ENCODE data around the gene ALG12. TPM values are rescaled to one million over a fixed set of nuclear protein-coding genes. Genes with fewer than 3 reads are reported as not detected.

Gene ALG12
- total RNA-seq, 1 donor from 2014 or later, result 17.0 TPM

DNA sequence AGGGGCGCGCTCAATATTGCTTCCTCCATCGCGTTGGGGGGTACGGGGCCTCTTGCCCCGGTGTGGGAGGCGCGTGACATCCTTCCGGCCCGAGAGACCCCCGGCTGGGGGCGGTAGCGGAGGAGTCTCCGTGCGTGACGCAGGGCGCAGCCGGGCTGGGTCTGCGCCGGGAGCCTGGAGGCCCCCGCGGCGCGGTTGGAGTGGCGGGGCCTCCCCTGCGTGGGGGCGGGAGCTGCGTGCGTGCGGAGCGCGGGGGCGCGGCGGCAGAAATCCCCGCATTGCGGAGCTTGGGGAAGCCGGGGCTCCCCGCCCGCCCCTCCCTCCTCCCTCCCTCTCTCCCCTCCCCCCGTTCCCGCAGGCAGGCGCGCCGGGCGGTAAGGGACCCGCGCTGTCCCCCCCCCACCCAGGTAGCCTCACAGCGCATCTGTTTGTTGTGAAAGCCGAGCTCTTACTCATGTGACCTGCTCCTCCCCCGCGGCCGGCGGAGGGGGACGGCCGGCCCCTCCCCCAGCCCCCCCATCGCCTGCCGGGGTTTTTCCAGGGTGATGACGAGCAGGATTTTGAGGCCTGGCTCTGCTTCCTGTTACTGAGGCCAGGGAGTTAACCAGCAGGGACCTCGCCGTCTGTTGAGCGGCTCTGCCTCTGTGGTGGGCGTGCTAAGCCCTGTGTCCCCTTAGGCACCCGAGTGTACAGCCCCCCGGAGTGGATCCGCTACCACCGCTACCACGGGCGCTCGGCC, 43.9 kb upstream of the ALG12 start:
- peak; percentile 91 for DNase-seq
- Histone ChIP-seq H3K36me3 (peaks cover 31% of the 10 kb centered on the region), H3K9me3 (replicated peaks) (no peaks in the 10 kb centered on the region), H3K4me3 (peak overlapping the region; percentile 96), H3K4me1 (peaks cover 78% of the 10 kb centered on the region), H3K27ac (replicated peaks) (peak overlapping the region; percentile 99), H3K27me3 (ENCODE audit: low read depth) (no peaks in the 10 kb centered on the region)
- intact Hi-C loops (cut with micrococcal nuclease), result no loop called here
- TF ChIP-seq, protein P1, sequence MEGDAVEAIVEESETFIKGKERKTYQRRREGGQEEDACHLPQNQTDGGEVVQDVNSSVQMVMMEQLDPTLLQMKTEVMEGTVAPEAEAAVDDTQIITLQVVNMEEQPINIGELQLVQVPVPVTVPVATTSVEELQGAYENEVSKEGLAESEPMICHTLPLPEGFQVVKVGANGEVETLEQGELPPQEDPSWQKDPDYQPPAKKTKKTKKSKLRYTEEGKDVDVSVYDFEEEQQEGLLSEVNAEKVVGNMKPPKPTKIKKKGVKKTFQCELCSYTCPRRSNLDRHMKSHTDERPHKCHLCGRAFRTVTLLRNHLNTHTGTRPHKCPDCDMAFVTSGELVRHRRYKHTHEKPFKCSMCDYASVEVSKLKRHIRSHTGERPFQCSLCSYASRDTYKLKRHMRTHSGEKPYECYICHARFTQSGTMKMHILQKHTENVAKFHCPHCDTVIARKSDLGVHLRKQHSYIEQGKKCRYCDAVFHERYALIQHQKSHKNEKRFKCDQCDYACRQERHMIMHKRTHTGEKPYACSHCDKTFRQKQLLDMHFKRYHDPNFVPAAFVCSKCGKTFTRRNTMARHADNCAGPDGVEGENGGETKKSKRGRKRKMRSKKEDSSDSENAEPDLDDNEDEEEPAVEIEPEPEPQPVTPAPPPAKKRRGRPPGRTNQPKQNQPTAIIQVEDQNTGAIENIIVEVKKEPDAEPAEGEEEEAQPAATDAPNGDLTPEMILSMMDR (IDR thresholded peaks at IDR 0.05; ENCODE audit: borderline replicate concordance), result no peak

DNA sequence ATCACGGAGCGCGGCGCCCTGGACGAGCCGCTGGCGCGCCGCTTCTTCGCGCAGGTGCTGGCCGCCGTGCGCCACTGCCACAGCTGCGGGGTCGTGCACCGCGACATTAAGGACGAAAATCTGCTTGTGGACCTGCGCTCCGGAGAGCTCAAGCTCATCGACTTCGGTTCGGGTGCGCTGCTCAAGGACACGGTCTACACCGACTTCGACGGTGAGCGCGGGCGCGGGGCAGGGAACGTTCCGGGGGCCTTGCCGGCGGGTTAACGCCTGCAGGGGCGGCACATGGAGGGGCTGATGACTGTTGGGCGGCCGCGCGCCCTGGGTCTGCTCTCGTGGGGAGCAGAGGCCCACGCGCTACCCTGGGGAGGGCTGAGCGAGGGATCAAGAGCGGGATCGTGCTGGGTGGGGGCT, 43.4 kb upstream of the ALG12 start:
- intact Hi-C loops (cut with micrococcal nuclease), result no loop called here
- TF ChIP-seq, protein P1 (IDR thresholded peaks at IDR 0.05; ENCODE audit: borderline replicate concordance), result no peak
- peak; percentile 20 for DNase-seq
- no peaks in the 10 kb centered on the region for H3K27me3 ChIP-seq (ENCODE audit: low read depth)
- H3K36me3 ChIP-seq, result peaks cover 31% of the 10 kb centered on the region
- peak overlapping the region; percentile 96 for H3K4me3 ChIP-seq
- H3K9me3 ChIP-seq (replicated peaks), result no peaks in the 10 kb centered on the region
- peak overlapping the region; percentile 99 for H3K27ac ChIP-seq (replicated peaks)
- peaks cover 74% of the 10 kb centered on the region for H3K4me1 ChIP-seq

DNA sequence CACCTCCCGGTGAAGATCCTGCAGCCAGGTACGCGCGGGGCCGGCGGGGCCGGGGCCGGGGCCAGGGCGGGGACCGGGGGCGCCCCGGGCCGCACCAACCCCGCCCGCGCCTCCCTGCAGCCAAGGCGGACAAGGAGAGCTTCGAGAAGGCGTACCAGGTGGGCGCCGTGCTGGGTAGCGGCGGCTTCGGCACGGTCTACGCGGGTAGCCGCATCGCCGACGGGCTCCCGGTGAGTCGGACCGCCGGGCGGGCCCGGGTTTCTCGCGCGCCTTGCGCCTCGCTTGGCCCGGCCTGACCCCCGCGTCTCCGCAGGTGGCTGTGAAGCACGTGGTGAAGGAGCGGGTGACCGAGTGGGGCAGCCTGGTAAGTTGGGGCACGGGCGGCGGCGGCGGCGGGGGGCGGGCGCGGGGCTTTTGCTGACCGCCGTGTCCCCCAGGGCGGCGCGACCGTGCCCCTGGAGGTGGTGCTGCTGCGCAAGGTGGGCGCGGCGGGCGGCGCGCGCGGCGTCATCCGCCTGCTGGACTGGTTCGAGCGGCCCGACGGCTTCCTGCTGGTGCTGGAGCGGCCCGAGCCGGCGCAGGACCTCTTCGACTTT, 42.9 kb upstream of the ALG12 start:
- TF ChIP-seq, protein P1 (IDR thresholded peaks at IDR 0.05; ENCODE audit: borderline replicate concordance), result no peak
- H3K27ac ChIP-seq (replicated peaks), result peak overlapping the region; percentile 99
- intact Hi-C loops (cut with micrococcal nuclease), result no loop called here
- DNase-seq, result peak; percentile 48
- peaks cover 73% of the 10 kb centered on the region for H3K4me1 ChIP-seq
- peaks cover 31% of the 10 kb centered on the region for H3K36me3 ChIP-seq
- H3K4me3 ChIP-seq, result peak overlapping the region; percentile 96
- no peaks in the 10 kb centered on the region for H3K27me3 ChIP-seq (ENCODE audit: low read depth)
- no peaks in the 10 kb centered on the region for H3K9me3 ChIP-seq (replicated peaks)

DNA sequence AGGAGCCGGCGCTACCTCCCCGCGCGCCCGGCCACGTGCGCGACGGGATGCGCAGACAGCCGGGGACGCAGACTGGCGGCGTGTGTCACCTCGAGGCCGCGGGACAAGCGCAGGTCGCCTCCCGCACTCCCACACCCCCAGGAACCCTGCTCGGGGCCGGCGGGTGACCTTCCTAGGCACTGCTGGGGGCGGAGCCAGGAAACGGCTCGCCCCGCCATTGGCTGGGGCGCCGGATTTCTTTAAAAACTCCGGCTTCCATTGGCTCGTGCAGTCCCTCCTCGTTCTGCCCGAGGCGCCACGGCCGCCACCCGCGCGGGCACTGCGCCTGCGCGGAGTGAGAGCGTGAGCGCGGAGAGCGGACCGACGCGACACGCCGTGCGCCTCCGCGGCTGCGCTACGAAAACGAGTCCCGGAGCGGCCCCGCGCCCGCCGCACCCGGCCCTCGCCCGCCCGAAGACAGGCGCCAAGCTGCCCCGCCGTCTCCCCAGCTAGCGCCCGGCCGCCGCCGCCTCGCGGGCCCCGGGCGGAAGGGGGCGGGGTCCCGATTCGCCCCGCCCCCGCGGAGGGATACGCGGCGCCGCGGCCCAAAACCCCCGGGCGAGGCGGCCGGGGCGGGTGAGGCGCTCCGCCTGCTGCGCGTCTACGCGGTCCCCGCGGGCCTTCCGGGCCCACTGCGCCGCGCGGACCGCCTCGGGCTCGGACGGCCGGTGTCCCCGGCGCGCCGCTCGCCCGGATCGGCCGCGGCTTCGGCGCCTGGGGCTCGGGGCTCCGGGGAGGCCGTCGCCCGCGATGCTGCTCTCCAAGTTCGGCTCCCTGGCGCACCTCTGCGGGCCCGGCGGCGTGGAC, 42.1 kb upstream of the ALG12 start, which contains the start of gene PIM3:
PIM3 (plus strand) TSS at position 614 of the 846 bp plus-strand sequence; CDS start at position 790, 176 bp downstream.
- Histone ChIP-seq H3K9me3 (replicated peaks) (no peaks in the 10 kb centered on the region), H3K36me3 (peaks cover 31% of the 10 kb centered on the region), H3K4me3 (peak within 1 kb of the TSS; percentile 96), H3K4me1 (peaks cover 73% of the 10 kb centered on the region), H3K27me3 (ENCODE audit: low read depth) (no peaks in the 10 kb centered on the region), H3K27ac (replicated peaks) (peak within 1 kb of the TSS; percentile 99)
- intact Hi-C loops (cut with micrococcal nuclease), result no loop called here
- DNase-seq, result peak; percentile 94
- TF ChIP-seq, protein P1 (IDR thresholded peaks at IDR 0.05; ENCODE audit: borderline replicate concordance), result peak; percentile 5

DNA sequence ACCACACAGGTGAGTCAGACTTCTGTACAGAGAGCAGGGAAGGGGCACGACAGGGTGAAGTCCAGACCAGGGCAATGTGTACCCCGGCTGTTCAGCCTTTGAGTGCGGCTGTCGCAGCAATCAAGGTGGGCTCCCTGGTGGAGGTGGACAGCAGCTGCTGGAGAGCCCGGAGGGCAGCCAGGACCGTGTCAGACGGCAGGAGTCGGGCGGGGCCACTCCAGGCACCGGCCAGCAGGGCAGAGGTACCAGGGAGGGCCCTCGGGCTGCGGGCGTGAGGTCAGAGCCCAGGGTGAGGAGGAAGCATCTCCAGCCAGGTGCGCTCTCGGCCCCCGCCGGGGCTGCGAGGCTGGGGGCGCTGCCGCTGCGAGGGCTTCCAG, 41.5 kb upstream of the ALG12 start:
- Histone ChIP-seq H3K36me3 (peaks cover 31% of the 10 kb centered on the region), H3K4me3 (peak overlapping the region; percentile 96), H3K27me3 (ENCODE audit: low read depth) (no peaks in the 10 kb centered on the region), H3K27ac (replicated peaks) (peak overlapping the region; percentile 99), H3K4me1 (peaks cover 73% of the 10 kb centered on the region), H3K9me3 (replicated peaks) (no peaks in the 10 kb centered on the region)
- intact Hi-C loops (cut with micrococcal nuclease), result no loop called here
- TF ChIP-seq, protein P1 (IDR thresholded peaks at IDR 0.05; ENCODE audit: borderline replicate concordance), result peak; percentile 7
- no peak for DNase-seq

Data from left ventricle myocardium inferior (tissue), 1 donor.